ENCODE measurements around the gene TLE1. TPM values are rescaled to one million over a fixed set of nuclear protein-coding genes. Genes with fewer than 3 reads are reported as not detected.

The TLE1 gene
- total RNA-seq, 1 experiment from 2014 or later = 21.9 TPM

- intact Hi-C loops (cut with micrococcal nuclease) = no loop called here
- POLR2A ChIA-PET = interaction anchor here (0.7 to 1.4 kb wide), 2 partner anchors 13 to 20 kb away, joined by 3 read pairs; no protein-coding TSS in a partner anchor
- no peak for DNase-seq (ENCODE audit: unreplicated experiment)
- Mint-ChIP-seq H3K4me3 (ENCODE audit: unreplicated experiment) (no peak overlapping the region), H3K27me3 (ENCODE audit: insufficient read depth, unreplicated experiment) (no peaks in the 10 kb centered on the region), H3K9me3 (ENCODE audit: unreplicated experiment) (no peaks in the 10 kb centered on the region), H3K27ac (ENCODE audit: low read depth, unreplicated experiment) (no peak overlapping the region), H3K36me3 (ENCODE audit: insufficient read depth, unreplicated experiment) (no peaks in the 10 kb centered on the region), H3K4me1 (ENCODE audit: insufficient read depth, unreplicated experiment) (no peaks in the 10 kb centered on the region)
- BruUV-seq (replicated peaks) = no TSS peak
- CTCF ChIA-PET = interaction anchor here (0.6 to 1.1 kb wide), 2 partner anchors 12 to 40 kb away, joined by 3 to 4 read pairs; no protein-coding TSS in a partner anchor
- TF ChIP-seq CTCF (IDR thresholded peaks at IDR 0.05; ENCODE audit: unreplicated experiment) = no peak
These were observed 147.0 kb downstream of the TLE1 start for GRCh38 chr9:81542118-81542889.

DNA sequence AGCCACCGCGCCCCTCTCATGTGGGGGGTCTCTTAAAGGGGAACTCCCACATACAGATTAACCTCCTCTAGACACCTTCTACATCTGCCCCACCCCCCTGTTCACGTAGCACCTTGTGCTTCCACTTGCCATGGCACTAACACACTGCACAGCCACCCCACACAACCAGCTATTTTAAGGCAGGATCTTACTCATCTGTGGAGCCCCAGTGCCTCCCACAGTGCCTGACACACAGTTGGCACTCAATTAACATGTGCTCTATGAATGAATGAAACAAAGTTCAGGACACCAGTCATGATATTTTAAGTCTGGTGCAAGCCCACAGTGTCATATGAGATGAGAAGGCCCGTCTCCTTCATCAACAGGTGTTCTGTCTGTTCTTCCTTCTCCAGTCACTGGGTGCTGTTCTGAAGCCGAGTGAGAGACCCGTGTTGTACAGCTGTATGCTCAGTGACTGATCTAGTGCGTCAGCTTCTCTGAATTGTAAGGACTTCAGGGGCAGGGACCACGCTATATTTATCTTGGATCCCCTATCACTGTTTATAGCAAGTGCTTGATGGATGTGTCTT is 149.1 kb downstream of the TLE1 start:
- intact Hi-C loops (cut with micrococcal nuclease) = no loop called here
- Mint-ChIP-seq H3K9me3 (ENCODE audit: unreplicated experiment) (no peaks in the 10 kb centered on the region), H3K36me3 (ENCODE audit: insufficient read depth, unreplicated experiment) (no peaks in the 10 kb centered on the region), H3K27ac (ENCODE audit: low read depth, unreplicated experiment) (no peak overlapping the region), H3K27me3 (ENCODE audit: insufficient read depth, unreplicated experiment) (no peaks in the 10 kb centered on the region), H3K4me1 (ENCODE audit: insufficient read depth, unreplicated experiment) (no peaks in the 10 kb centered on the region), H3K4me3 (ENCODE audit: unreplicated experiment) (no peak overlapping the region)
- TF ChIP-seq CTCF (IDR thresholded peaks at IDR 0.05; ENCODE audit: unreplicated experiment) = no peak
- ChIA-PET POLR2A (no interaction called here), CTCF (no interaction called here)
- no peak for DNase-seq (ENCODE audit: unreplicated experiment)
- no TSS peak for BruUV-seq (replicated peaks)

DNA sequence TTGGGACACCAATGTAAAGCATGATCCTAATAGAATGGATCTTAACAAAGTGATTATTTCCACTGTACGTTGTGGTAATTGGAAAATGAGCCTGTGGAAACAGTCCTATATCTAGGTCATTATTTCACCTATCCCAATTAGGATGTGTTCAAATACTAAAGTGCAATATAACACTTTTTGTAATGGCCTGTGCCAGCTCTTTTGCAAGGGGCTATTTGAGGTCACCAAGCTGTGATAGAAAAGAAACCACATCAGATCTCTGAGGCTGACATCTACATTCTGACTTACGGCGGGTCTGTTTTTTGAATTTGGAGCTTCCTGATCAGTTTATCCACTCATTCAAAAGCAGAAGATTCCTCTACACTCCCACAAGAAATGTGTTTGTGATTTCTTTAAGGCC is 150.0 kb downstream of the TLE1 start:
- no peaks in the 10 kb centered on the region for H3K9me3 Mint-ChIP-seq (ENCODE audit: unreplicated experiment)
- H3K4me3 Mint-ChIP-seq (ENCODE audit: unreplicated experiment) = no peak overlapping the region
- intact Hi-C loops (cut with micrococcal nuclease) = loop anchor here (10.0 kb wide), 1 partner anchor 435 kb away; no protein-coding TSS in a partner anchor
- no peaks in the 10 kb centered on the region for H3K36me3 Mint-ChIP-seq (ENCODE audit: insufficient read depth, unreplicated experiment)
- BruUV-seq (replicated peaks) = no TSS peak
- ChIA-PET CTCF (interaction anchor here (0.6 to 1.7 kb wide), 3 partner anchors 11 to 93 kb away, joined by 3 to 8 read pairs (median 4); no protein-coding TSS in a partner anchor), POLR2A (no interaction called here)
- TF ChIP-seq CTCF (IDR thresholded peaks at IDR 0.05; ENCODE audit: unreplicated experiment) = no peak
- H3K27ac Mint-ChIP-seq (ENCODE audit: low read depth, unreplicated experiment) = no peak overlapping the region
- no peak for DNase-seq (ENCODE audit: unreplicated experiment)
- no peaks in the 10 kb centered on the region for H3K4me1 Mint-ChIP-seq (ENCODE audit: insufficient read depth, unreplicated experiment)
- no peaks in the 10 kb centered on the region for H3K27me3 Mint-ChIP-seq (ENCODE audit: insufficient read depth, unreplicated experiment)

DNA sequence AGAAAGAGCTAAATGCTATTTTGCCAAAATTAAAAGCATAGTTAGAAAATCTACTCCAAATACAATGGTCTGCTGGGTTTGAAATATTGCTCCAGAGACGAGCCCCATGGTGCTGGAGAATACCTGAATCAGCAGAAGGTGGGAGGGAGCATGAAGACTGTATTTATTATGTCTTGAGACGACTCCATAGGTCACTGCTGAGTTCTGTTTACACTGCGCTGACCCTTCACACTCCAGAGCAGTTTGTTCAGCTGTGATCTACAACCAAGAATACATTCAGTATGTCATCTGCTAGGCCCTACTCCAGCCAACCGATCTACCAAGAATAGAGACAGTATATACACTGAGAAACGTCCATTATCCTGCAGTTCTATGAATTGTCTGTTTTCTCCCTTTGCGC is 150.5 kb downstream of the TLE1 start:
- H3K36me3 Mint-ChIP-seq (ENCODE audit: insufficient read depth, unreplicated experiment) = no peaks in the 10 kb centered on the region
- ChIA-PET CTCF (interaction anchor here (0.6 to 1.7 kb wide), 2 partner anchors 16 to 93 kb away, joined by 3 to 8 read pairs; no protein-coding TSS in a partner anchor), POLR2A (interaction anchor here (0.6 kb wide), 1 partner anchor 14 kb away, joined by 4 read pairs; no protein-coding TSS in a partner anchor)
- BruUV-seq (replicated peaks) = no TSS peak
- no peak overlapping the region for H3K27ac Mint-ChIP-seq (ENCODE audit: low read depth, unreplicated experiment)
- no peaks in the 10 kb centered on the region for H3K27me3 Mint-ChIP-seq (ENCODE audit: insufficient read depth, unreplicated experiment)
- no peak overlapping the region for H3K4me3 Mint-ChIP-seq (ENCODE audit: unreplicated experiment)
- H3K9me3 Mint-ChIP-seq (ENCODE audit: unreplicated experiment) = no peaks in the 10 kb centered on the region
- DNase-seq (ENCODE audit: unreplicated experiment) = no peak
- TF ChIP-seq CTCF (IDR thresholded peaks at IDR 0.05; ENCODE audit: unreplicated experiment) = no peak
- H3K4me1 Mint-ChIP-seq (ENCODE audit: insufficient read depth, unreplicated experiment) = no peaks in the 10 kb centered on the region
- intact Hi-C loops (cut with micrococcal nuclease) = loop anchor here (10.0 kb wide), 1 partner anchor 434 kb away; no protein-coding TSS in a partner anchor

All from MCF 10A (cell line).